ENCODE data around the gene STIP1.
A peak's percentile ranks its signal among the peaks of the same experiment; 100 is the strongest.
"Not testable (repeated sequence)": the region's sequence is repeated elsewhere in the genome, so short reads cannot be mapped to it uniquely, and the experiment has no call there.

The STIP1 gene

GRCh38 chr11:64240435-64241240 lies 54.7 kb downstream of the STIP1 start, which contains the start of gene FKBP2:
FKBP2 (plus strand) TSS chr11:64241095; CDS start chr11:64242388, 1,293 bp downstream.
- peak; percentile 94 for DNase-seq

- DNase-seq = peak; percentile 91
Measured at GRCh38 chr11:64241241-64241490, 55.2 kb downstream of the STIP1 start.

GRCh38 chr11:64241491-64242374 lies 55.8 kb downstream of the STIP1 start:
- peak; percentile 48 for DNase-seq

- DNase-seq = no peak
Measured at GRCh38 chr11:64243236-64243854, 57.4 kb downstream of the STIP1 start.

- DNase-seq = no peak
Measured at GRCh38 chr11:64244107-64244506, 58.1 kb downstream of the STIP1 start.

- DNase-seq = no peak
Measured at GRCh38 chr11:64244966-64245365, 59.0 kb downstream of the STIP1 start.

- peak; percentile 24 for DNase-seq
Measured at GRCh38 chr11:64245401-64245796, 59.4 kb downstream of the STIP1 start.

- peak; percentile 97 for DNase-seq
Measured at GRCh38 chr11:64245797-64246620, 60.0 kb downstream of the STIP1 start.

GRCh38 chr11:64246621-64246870 lies 60.6 kb downstream of the STIP1 start:
- DNase-seq = not testable (repeated sequence)

- DNase-seq = peak; percentile 70
Measured at GRCh38 chr11:64246871-64247728, 61.1 kb downstream of the STIP1 start, which contains the start of gene PPP1R14B. PPP1R14B (minus strand) TSS chr11:64246943; CDS start chr11:64246673, 270 bp downstream.

- DNase-seq = no peak
Measured at GRCh38 chr11:64247729-64248531, 62.0 kb downstream of the STIP1 start.

GRCh38 chr11:64248578-64248977 lies 62.6 kb downstream of the STIP1 start:
- no peak for DNase-seq

- DNase-seq = no peak
Measured at GRCh38 chr11:64249038-64249437, 63.1 kb downstream of the STIP1 start.

- DNase-seq = no peak
Measured at GRCh38 chr11:64249563-64250414, 63.8 kb downstream of the STIP1 start.

- DNase-seq = no peak
Measured at GRCh38 chr11:64250415-64251015, 64.5 kb downstream of the STIP1 start.

GRCh38 chr11:64251016-64251752 lies 65.2 kb downstream of the STIP1 start, which contains the start of gene PLCB3:
PLCB3 (plus strand) TSS chr11:64251530; CDS start chr11:64251650, 120 bp downstream.
- no peak for DNase-seq

GRCh38 chr11:64251753-64252002 lies 65.7 kb downstream of the STIP1 start:
- DNase-seq = no peak

- peak; percentile 70 for DNase-seq
Measured at GRCh38 chr11:64252003-64252872, 66.3 kb downstream of the STIP1 start.
